Testis (tissue), 2 donors: ENCODE results near the gene NUDT14.

Source experiments
- POLR2A ChIP-seq: fragments of 450-650 bp; IDR thresholded peaks from one replicate; pipeline ENCODE4 v1.6.1; 2017; ENCODE audit warnings: antibody characterized with exemption, mild to moderate bottlenecking, moderate library complexity
- TF ChIP-seq, protein P1 (sequence below), 3 experiments: fragments of 450-650 bp in 2 of 3; fragments of 200-600 bp in 1 of 3; sonication (generic) in 1 of 3; IDR thresholded peaks; one replicate each; pipeline ENCODE4 v1.5.1; 2016 to 2019; ENCODE audit warnings: antibody characterized with exemption in 3 of 3, mild to moderate bottlenecking in 2 of 3, moderate library complexity in 1 of 3

DNA sequence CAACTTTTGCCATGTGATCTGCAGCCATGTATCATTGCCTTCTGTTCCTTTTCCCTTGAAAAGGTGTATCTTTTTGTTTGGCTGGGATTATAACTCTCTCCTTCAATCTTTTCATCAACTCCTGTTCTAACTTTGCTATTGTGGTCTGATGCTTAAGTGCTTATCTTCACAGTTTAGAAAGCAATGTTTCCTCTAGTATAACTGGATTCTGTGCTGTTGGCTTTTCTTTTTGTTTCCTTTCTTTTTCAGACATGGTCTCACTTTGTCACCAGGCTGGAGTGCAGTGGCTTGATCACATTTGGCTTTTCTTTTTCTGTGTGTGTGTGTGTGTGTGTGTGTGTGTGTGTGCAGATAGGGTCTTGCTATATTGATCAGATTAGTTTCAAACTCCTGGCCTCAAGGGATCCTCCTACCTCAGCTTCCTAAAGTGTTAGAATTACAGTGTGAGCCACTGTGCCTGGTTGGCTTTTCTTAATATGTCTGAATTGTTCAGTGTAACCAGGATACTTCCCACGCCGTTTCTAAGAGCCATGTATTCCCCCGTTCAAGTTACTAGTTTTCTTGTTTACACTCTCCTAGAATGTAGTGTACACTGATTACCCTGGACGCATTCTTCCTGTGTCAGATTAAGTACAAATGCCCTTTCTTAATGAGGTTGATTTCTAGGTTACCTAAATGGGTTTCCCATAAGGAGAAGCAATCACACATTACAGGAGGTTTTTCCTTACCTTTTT is 48.0 kb downstream of the NUDT14 start:
- TF ChIP-seq, protein P1, sequence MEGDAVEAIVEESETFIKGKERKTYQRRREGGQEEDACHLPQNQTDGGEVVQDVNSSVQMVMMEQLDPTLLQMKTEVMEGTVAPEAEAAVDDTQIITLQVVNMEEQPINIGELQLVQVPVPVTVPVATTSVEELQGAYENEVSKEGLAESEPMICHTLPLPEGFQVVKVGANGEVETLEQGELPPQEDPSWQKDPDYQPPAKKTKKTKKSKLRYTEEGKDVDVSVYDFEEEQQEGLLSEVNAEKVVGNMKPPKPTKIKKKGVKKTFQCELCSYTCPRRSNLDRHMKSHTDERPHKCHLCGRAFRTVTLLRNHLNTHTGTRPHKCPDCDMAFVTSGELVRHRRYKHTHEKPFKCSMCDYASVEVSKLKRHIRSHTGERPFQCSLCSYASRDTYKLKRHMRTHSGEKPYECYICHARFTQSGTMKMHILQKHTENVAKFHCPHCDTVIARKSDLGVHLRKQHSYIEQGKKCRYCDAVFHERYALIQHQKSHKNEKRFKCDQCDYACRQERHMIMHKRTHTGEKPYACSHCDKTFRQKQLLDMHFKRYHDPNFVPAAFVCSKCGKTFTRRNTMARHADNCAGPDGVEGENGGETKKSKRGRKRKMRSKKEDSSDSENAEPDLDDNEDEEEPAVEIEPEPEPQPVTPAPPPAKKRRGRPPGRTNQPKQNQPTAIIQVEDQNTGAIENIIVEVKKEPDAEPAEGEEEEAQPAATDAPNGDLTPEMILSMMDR (IDR thresholded peaks at IDR 0.05) = no peak
- TF ChIP-seq POLR2A = no peak
